PC-3 (cell line): ENCODE results near the gene ZXDC. TPM values are rescaled to one million over a fixed set of nuclear protein-coding genes. Genes with fewer than 3 reads are reported as not detected.

Experiments
- ATAC-seq: fragments of 200-7000 bp; cut with Tn5 transposase; 2 replicates; pipeline ENCODE4 v1.9.1; 2020; ENCODE audit warnings: mild to moderate bottlenecking, moderate library complexity
- BruUV-seq: library from RNA; stranded (reverse); fragments of 400-500 nt; replicated peaks from 2 replicates; lab custom pipeline; 2021; lab: Mats Ljungman, UMichigan
- CTCF ChIA-PET: fragments of 300-600 bp; sonication (Branson Sonifier 250); formaldehyde crosslinking; loops from one replicate; lab custom pipeline; 2022; ENCODE audit warnings: antibody characterized with exemption; lab: Charles Lee
- POLR2A ChIA-PET: fragments of 300-600 bp; sonication (Branson Sonifier 250); formaldehyde crosslinking; loops from one replicate; lab custom pipeline; 2022; ENCODE audit warnings: antibody characterized with exemption; ENCODE audit not compliant: unreplicated experiment; lab: Charles Lee
- DNase-seq: peaks from one replicate; pipeline ENCODE4 v3.0.0-alpha.2; 2015
- H2AFZ ChIP-seq: fragments of 300-600 bp; sonication (generic); 2 replicates; pipeline ENCODE4 v1.6.0; 2016; ENCODE audit warnings: antibody characterized with exemption, low read length
- H3F3A ChIP-seq: fragments of 300-600 bp; sonication (generic); one replicate; pipeline ENCODE4 v1.6.0; 2017; ENCODE audit warnings: antibody characterized with exemption, low read length, control low read depth, mild to moderate bottlenecking; ENCODE audit not compliant: unreplicated experiment
- H3K27ac ChIP-seq: fragments of 300-600 bp; sonication (generic); 2 replicates; pipeline ENCODE4 v1.5.1; 2016; ENCODE audit warnings: mild to moderate bottlenecking, low read length
- H3K27me3 ChIP-seq: fragments of 300-600 bp; sonication (generic); 2 replicates; pipeline ENCODE4 v1.6.1; 2016; ENCODE audit warnings: low read length, mixed read lengths
- H3K36me3 ChIP-seq: fragments of 300-600 bp; sonication (generic); 2 replicates; pipeline ENCODE4 v1.6.1; 2016; ENCODE audit warnings: low read depth, mixed run types, low read length, mixed read lengths
- H3K4me1 ChIP-seq: fragments of 300-600 bp; sonication (generic); 2 replicates; pipeline ENCODE4 v1.5.1; 2016; ENCODE audit warnings: low read length; ENCODE audit not compliant: insufficient read depth
- H3K4me2 ChIP-seq: fragments of 300-600 bp; sonication (generic); 2 replicates; pipeline ENCODE4 v1.6.0; 2016; ENCODE audit warnings: low read length
- H3K4me3 ChIP-seq: fragments of 300-600 bp; sonication (generic); 2 replicates; pipeline ENCODE4 v1.5.1; 2016; ENCODE audit warnings: mild to moderate bottlenecking, low read length, mixed read lengths
- H3K79me2 ChIP-seq: fragments of 300-600 bp; sonication (generic); 2 replicates; pipeline ENCODE4 v1.6.1; 2017; ENCODE audit warnings: low read length, mixed read lengths
- H3K9ac ChIP-seq: fragments of 300-600 bp; sonication (generic); 2 replicates; pipeline ENCODE4 v1.6.0; 2016; ENCODE audit warnings: mild to moderate bottlenecking, low read length
- H3K9me2 ChIP-seq: fragments of 300-600 bp; sonication (generic); replicated peaks from 2 replicates; pipeline ENCODE4 v1.6.1; 2016; ENCODE audit warnings: mixed run types, low read length, mixed read lengths
- H3K9me3 ChIP-seq: fragments of 300-600 bp; sonication (generic); 2 replicates; pipeline ENCODE4 v1.6.1; 2016; ENCODE audit warnings: low read length, mixed read lengths
- H4K20me1 ChIP-seq: fragments of 300-600 bp; sonication (generic); 2 replicates; pipeline ENCODE4 v1.6.1; 2016; ENCODE audit warnings: low read length, mixed read lengths
- EZH2 ChIP-seq: fragments of 300-600 bp; sonication (generic); IDR thresholded peaks from one replicate; pipeline ENCODE4 v1.6.1; 2017; ENCODE audit warnings: antibody characterized with exemption, mild to moderate bottlenecking, low read length; ENCODE audit not compliant: unreplicated experiment
- EZH2phosphoT487 ChIP-seq: fragments of 300-600 bp; sonication (generic); IDR thresholded peaks from 2 replicates; pipeline ENCODE4 v1.6.1; 2018; ENCODE audit warnings: mild to moderate bottlenecking, antibody characterized with exemption, low read length, borderline replicate concordance
- intact Hi-C: fragments of 100-400 bp; cut with micrococcal nuclease; formaldehyde crosslinking; loops from 2 replicates; pipeline ENCODE4 v1.9.0; 2023
- total RNA-seq: library from RNA; depleted of rRNA; stranded (reverse); fragments of >200 nt; gene quantifications from 2 replicates; pipeline ENCODE4 v1.2.3, GENCODE V29; 2014
- TF ChIP-seq, protein P1 (sequence below): fragments of 300-600 bp; sonication (generic); conservative IDR thresholded peaks from 2 replicates; pipeline ENCODE4 v1.5.1; 2017; ENCODE audit warnings: antibody characterized with exemption, low read depth, mild to moderate bottlenecking, low read length

ZXDC gene
- total RNA-seq, 1 experiment from 2014 or later: 18.7 TPM

DNA sequence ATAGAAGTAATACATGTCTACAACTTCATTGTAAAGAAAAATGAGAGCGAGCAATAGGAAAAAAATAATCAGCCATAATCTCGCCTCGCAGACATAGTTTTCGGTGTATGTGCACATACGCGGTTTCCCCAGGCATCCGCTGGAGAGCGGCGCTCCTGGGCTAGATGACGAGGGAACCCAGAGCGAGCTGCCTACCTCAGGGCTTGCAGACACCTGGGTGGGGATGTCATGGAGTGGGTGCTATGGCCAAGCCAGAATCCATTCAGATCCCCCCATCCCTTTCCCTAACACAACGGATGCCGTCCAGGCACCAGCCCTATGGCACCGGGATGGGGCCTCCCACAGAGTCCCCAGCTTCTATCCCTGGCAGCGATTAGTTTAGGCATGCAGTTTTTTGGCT is 85.5 kb downstream of the ZXDC start:
- H3K4me1 ChIP-seq: 0 out of 2 replicates have a peak, but pooled peaks cover 3% of the 10 kb centered on the region
- no peaks in the 10 kb centered on the region for H3K9me3 ChIP-seq
- H3F3A ChIP-seq: no peaks in the 10 kb centered on the region
- no peak overlapping the region for H3K9ac ChIP-seq
- no peak overlapping the region for H2AFZ ChIP-seq
- TF ChIP-seq, protein P1, sequence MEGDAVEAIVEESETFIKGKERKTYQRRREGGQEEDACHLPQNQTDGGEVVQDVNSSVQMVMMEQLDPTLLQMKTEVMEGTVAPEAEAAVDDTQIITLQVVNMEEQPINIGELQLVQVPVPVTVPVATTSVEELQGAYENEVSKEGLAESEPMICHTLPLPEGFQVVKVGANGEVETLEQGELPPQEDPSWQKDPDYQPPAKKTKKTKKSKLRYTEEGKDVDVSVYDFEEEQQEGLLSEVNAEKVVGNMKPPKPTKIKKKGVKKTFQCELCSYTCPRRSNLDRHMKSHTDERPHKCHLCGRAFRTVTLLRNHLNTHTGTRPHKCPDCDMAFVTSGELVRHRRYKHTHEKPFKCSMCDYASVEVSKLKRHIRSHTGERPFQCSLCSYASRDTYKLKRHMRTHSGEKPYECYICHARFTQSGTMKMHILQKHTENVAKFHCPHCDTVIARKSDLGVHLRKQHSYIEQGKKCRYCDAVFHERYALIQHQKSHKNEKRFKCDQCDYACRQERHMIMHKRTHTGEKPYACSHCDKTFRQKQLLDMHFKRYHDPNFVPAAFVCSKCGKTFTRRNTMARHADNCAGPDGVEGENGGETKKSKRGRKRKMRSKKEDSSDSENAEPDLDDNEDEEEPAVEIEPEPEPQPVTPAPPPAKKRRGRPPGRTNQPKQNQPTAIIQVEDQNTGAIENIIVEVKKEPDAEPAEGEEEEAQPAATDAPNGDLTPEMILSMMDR: no peak
- TF ChIP-seq EZH2phosphoT487 (no peak), EZH2 (no peak)
- no peaks in the 10 kb centered on the region for H3K36me3 ChIP-seq
- H3K27ac ChIP-seq: no peak overlapping the region
- H3K4me2 ChIP-seq: no peak overlapping the region
- no peaks in the 10 kb centered on the region for H3K79me2 ChIP-seq
- H4K20me1 ChIP-seq: no peaks in the 10 kb centered on the region
- no peaks in the 10 kb centered on the region for H3K27me3 ChIP-seq
- DNase-seq: no peak
- ChIA-PET POLR2A (no interaction called here), CTCF (no interaction called here)
- H3K9me2 ChIP-seq: no peaks in the 10 kb centered on the region
- no peak overlapping the region for H3K4me3 ChIP-seq
- BruUV-seq: no TSS peak
- intact Hi-C loops: no loop called here
- ATAC-seq: no peak

DNA sequence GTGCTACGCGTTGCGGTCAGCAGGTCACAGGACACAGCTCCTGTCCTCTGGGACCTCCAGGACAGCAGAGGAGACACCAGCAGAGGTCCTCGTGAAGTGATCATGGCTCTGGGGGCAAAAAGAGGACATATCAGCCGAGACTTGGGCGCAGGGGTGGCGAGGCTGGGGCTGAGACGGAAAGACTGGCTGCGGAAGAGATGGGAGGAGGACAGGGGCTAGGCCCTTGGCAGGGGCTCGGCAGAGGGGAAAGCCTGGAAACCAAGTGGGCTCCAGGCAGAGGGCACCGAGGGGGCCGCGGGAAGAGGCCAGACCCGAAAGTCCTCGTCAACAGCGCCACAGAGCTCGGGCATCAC is 85.9 kb downstream of the ZXDC start:
- no peak for DNase-seq
- Histone ChIP-seq H3K9ac (no peak overlapping the region), H3K27me3 (no peaks in the 10 kb centered on the region), H3K27ac (no peak overlapping the region), H3K4me1 (0 out of 2 replicates have a peak, but pooled peaks cover 3% of the 10 kb centered on the region), H3K9me3 (no peaks in the 10 kb centered on the region), H3K36me3 (no peaks in the 10 kb centered on the region), H3K4me2 (peak overlapping the region; percentile 92), H3K4me3 (peak overlapping the region; percentile 23; the same call in 1 of the 2 replicates), H3K79me2 (no peaks in the 10 kb centered on the region), H2AFZ (peak overlapping the region; percentile 66), H3F3A (no peaks in the 10 kb centered on the region), H3K9me2 (no peaks in the 10 kb centered on the region), H4K20me1 (no peaks in the 10 kb centered on the region)
- TF ChIP-seq EZH2 (no peak), EZH2phosphoT487 (no peak)
- TF ChIP-seq, protein P1: no peak
- no peak for ATAC-seq
- BruUV-seq: no TSS peak
- CTCF ChIA-PET: no interaction called here
- intact Hi-C loops: loop anchor here (1.0 kb wide), 2 partner anchors 130 to 255 kb away; no protein-coding TSS in a partner anchor
- POLR2A ChIA-PET: no interaction called here

DNA sequence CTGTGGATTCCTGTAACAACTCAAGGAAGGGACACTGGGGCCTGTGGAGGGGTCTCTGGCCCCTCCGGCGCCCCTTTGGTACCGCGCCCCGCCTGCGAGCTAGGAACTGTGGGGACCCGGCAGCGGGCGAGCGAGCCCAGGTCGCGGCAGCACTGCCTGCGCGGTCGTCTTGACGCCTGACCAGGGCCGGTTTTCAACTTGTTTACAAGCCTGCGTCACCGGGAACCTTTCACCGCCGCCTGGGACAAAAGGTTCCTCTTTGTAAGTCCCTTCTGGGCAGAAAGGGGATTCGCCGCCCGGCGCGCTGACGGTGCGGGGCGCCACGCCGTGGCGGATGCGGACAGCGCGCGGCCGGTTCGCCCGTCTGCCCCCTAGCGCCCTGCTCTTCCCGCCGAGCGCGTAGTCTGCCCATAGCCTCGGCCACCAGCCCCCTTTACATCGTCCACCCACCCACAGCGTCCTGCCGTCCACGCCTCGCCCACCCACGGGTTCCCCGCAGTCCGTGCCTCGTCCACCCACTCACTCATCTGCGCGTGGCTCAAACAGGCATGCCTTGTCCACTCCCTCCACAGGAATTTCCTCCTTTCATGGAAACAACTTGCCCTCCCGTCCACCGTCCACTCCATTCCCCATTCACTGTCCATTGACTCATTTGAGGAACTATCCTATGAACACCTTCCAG is 86.4 kb downstream of the ZXDC start:
- POLR2A ChIA-PET: no interaction called here
- peak overlapping the region; percentile 92 for H3K4me2 ChIP-seq
- DNase-seq (peak; percentile 85), ATAC-seq (peak; percentile 94)
- no peaks in the 10 kb centered on the region for H4K20me1 ChIP-seq
- BruUV-seq: no TSS peak
- H3K4me1 ChIP-seq: 0 out of 2 replicates have a peak, but pooled peaks cover 3% of the 10 kb centered on the region
- H3K27me3 ChIP-seq: no peaks in the 10 kb centered on the region
- H3K79me2 ChIP-seq: no peaks in the 10 kb centered on the region
- peak overlapping the region; percentile 58; the same call in 1 of the 2 replicates for H3K4me3 ChIP-seq
- H3K9ac ChIP-seq: peak overlapping the region; percentile 36
- no peak overlapping the region for H3K27ac ChIP-seq
- no peaks in the 10 kb centered on the region for H3F3A ChIP-seq
- H3K9me2 ChIP-seq: no peaks in the 10 kb centered on the region
- intact Hi-C loops: loop anchor here (1.0 kb wide), 2 partner anchors 130 to 255 kb away; no protein-coding TSS in a partner anchor
- TF ChIP-seq EZH2phosphoT487: no peak
- TF ChIP-seq, protein P1: peak; percentile 85
- H3K9me3 ChIP-seq: no peaks in the 10 kb centered on the region
- H2AFZ ChIP-seq: peak overlapping the region; percentile 66
- no peaks in the 10 kb centered on the region for H3K36me3 ChIP-seq
- CTCF ChIA-PET: interaction anchor here (0.6 kb wide), 2 partner anchors 41 to 131 kb away, joined by 3 to 8 read pairs; no protein-coding TSS in a partner anchor
